GM18870 (cell line): Measurements from ENCODE around the gene PFKM.

Source experiments
- ATAC-seq: cut with Tn5 transposase; IDR thresholded peaks from one replicate; pipeline ENCODE4 v1.9.1; 2021; ENCODE audit warnings: moderate library complexity; ENCODE audit not compliant: unreplicated experiment

PFKM gene

DNA sequence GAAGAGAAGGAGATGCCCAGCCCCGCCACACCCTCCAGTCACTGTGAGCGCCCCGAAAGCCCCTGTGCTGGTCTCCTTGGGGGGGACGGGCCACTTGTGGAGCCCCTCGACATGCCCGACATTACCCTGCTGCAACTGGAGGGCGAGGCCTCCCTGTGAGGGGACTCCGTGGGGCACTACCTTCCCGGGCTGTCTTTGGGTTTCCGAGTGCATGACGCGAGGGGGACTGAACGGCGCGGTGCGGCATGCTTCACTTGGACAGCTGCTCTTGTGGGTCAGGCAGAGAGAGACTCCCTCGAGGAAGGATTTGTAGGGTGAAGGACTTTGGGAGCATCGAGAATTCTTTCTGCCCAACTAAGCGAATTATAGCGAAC lies 65.4 kb downstream of the PFKM start:
- ATAC-seq, result no peak

DNA sequence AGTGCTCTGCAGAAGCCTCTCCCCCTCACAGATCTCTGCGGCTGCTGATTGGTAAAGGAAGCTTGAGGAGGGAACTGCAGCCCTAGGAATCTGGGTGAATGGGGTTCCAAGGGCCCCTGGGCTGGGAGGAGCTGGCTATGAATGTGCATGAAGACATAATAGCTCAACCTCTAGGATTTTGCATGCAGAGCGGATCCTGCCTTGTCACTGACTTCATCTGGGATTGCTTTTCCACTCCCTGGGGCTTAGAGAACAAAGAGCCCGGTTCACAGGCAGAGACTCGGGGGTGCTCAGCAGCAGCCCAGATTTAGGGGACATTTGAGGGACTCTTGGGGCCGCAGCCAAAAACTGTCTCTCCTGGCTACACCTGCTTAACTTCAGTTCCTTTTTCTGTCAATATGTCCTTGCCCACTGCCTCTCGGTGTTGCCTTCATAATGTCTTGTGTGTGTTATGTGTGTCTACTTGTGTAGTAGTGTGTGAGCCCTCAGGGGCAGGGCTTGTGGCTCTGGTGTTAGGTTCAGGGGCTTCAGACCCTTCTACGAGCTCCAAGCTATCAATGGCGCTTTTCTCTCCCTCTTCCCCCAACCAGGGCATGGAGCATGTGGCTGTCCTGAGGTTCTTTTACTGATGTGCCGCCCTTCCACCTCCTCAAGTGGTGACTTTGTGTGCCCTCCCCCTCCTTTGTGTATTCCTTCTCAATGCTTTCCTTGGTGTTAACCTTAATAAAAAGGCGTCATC lies 66.2 kb downstream of the PFKM start:
- ATAC-seq, result no peak

DNA sequence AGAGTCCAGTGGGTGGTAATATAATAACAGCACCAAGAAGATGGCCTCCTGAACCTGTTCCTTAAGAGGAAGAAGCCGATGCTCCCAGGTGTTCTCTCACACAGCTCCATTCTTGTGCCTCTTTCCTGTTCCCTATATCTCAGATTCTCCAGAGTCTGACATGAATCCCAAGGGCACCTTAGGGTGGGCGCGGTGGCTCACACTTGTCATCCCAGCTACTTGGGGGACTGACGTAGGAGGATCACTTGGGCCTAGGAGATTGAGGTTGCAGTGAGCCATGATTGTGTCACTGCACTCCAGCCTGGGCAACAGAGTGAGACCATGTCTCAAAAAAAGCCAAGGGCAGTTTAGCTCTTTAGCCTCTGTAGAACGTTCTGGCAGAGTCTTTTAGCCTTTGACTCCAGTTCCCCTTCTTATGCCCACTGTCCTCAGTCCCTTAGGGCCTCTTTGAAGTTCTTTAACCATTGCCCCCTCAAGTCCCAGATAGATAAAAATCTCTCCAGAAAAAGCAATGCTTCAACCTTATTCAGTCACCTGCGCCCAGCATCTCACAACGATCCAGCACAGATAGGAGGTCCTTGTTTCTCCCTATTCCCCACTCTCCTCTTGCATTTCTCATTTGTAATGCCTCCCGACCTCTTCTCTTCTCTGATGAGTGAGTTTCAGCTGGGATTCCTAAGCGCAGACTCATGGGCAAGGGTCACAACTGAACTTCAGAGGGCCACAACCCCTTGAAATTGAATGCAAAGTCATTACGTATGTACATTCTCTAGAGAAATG lies 68.9 kb downstream of the PFKM start:
- no peak for ATAC-seq

DNA sequence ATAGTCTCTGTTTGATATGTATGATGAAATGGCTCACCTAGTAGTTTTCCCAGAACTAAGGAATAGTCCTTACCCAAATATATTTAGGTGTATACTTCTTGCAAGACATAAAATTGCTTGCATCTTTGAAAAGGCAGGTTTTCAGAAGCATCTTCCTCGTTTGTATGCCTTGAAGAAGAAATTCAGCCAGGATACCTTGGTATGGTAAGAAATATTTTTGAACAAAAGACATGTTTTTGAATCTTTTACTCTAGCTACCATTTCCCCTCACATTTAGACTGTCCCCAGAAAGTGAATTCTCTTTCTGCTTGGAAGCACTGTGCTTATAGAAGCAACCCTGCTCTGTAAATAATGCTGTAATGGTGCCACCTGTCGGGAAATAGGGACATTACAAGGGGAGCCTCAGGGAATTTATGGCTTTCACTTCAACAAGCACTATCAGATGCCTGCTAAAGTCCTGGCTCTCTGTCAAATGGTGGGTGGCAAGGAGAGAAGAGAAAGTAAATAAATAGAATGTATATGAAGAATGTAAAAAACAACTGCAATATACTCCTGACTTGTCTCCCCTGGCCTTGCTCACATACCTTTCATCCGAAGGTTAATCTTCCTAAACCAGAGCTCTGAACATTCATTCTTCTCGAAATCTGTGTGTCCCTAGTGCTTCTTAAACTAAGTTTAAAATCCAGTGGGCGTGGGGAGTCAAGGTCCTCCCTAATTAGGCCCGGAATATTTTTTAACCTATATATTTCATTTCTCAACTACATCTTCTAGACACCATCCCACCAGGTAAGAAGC lies 70.4 kb downstream of the PFKM start:
- ATAC-seq, result no peak

DNA sequence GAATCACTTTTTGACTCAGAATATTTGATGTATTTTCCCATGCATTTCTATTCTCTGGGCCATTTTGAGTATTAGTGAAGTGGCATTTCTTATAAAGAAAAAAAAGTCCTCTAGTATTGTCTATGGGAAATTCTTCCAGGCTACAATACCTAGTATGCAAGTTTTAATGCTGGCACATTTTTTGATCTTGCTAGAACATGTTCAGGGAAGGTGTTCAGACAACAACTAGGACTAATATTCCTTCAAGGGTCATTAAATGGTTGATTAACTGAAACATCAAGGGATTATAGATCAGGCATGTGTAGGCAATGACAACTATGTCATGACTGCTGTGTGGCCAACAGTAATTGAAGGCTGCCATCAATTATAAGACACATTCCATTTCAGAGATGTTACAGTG lies 71.9 kb downstream of the PFKM start:
- no peak for ATAC-seq

DNA sequence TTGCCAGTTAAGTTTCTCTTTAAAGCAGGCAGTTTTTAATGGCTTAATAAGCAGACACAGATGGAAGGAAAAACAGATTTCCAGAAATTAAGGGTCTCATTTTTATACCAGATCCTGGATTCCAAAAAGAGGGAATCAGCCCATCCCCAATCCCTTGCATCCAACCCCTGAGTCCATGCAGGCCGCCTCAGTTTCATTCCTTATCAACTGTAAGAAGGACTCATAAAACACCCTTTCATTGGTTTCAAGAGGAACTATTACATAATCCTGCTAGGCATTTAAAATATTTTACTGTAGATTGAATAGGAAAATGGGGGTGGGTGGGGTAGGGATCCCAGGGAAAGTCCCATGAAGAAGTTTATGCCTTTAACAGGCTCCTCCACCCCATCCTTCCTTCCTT lies 73.7 kb downstream of the PFKM start:
- ATAC-seq, result no peak

DNA sequence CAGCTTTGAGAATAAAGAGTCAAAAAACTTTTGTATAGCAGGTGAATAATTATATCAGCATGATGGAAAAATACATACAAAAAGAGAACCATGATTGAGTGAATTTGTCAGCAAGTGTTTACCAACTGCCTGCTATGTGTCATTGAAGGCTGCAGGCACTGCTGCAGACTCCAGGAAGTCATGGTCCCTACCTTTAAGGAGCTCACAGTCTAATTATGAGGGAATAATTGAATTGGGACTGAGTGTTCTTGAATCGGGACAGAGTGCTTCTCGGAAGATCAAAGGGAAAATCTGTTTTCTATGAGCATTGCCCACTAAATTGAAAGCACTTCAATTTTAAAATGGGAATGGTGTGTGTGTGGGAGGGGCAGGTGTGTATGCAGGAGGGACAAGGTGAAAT lies 74.5 kb downstream of the PFKM start:
- no peak for ATAC-seq

DNA sequence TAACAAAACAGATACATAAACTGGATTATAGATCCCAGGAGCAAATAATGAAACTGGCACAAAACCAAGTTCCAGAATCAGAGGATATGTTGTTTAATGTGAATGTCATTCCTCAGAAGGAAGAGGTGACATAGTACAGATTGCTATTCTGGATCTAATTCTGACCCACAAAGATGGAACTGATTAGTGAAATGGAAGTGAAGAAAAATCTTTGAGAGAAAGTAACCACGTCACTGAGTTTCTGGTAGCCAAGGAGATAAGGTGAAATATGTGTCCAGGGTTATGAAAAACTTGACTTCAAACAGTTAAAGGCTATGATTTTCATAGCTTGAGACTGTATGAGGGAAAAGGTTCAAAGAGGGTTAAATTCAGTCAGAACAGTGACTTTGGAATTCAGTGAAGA lies 75.6 kb downstream of the PFKM start:
- ATAC-seq, result no peak
